ENCODE measurements around the gene ADGRA1.

DNA sequence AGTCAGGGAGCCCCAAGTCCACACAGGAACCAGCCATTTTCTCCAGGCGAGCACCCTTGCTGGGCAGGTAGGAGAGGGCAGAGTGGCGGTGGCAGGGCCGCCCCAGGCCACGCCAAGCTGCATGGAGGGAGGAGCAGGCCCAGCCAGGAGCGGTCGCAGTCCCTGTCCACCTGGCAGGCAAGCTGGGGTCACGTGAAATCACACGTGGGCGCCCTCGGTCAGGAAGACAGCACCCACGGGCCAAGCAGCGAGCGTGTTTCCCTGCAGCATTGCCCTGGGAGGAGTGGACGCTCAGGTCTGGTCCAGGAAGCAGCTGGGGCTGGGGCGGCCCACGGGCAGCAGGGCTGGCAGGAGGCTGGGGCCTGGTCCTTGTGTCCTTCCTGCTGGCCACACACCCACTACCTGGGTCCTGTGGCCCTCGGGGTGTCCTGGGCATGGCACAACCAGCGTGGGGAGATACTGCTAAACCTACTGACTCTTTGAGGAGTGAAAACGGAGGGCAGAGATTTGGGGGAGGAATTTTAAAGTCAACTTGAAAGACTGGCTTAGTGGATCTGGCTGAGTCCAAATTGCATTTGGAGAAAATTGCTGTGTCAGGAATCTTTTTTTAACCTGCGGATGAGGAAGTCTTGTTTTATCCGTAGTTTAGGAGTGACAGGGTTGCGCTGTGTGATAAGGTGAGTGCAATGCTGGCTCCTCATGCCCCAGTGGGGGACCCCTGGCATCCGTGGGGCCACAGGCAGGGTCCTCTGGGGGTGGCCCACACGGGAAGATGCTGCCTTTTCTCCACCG, 12.2 kb upstream of the ADGRA1 start:
- TF ChIP-seq, protein P1, sequence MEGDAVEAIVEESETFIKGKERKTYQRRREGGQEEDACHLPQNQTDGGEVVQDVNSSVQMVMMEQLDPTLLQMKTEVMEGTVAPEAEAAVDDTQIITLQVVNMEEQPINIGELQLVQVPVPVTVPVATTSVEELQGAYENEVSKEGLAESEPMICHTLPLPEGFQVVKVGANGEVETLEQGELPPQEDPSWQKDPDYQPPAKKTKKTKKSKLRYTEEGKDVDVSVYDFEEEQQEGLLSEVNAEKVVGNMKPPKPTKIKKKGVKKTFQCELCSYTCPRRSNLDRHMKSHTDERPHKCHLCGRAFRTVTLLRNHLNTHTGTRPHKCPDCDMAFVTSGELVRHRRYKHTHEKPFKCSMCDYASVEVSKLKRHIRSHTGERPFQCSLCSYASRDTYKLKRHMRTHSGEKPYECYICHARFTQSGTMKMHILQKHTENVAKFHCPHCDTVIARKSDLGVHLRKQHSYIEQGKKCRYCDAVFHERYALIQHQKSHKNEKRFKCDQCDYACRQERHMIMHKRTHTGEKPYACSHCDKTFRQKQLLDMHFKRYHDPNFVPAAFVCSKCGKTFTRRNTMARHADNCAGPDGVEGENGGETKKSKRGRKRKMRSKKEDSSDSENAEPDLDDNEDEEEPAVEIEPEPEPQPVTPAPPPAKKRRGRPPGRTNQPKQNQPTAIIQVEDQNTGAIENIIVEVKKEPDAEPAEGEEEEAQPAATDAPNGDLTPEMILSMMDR (IDR thresholded peaks at IDR 0.05 in 4 of 5, conservative IDR thresholded peaks at IDR 0.05 in 1 of 5) = no peak
- no peak for TF ChIP-seq POLR2A (IDR thresholded peaks at IDR 0.05)

All from gastrocnemius medialis (tissue), 4 donors.